Heart left ventricle (tissue), 16 donors: ENCODE data around the gene AK4. TPM values are rescaled to one million over a fixed set of nuclear protein-coding genes. Genes with fewer than 3 reads are reported as not detected.
A peak's percentile ranks its signal among the peaks of the same experiment; 100 is the strongest.
"Not testable (repeated sequence)": the region's sequence is repeated elsewhere in the genome, so short reads cannot be mapped to it uniquely, and the experiment has no call there.

Experiments
- ATAC-seq, 4 donors: fragments of 200-7000 bp; cut with Tn5 transposase; one replicate each; pipeline ENCODE4 v1.9.1; 2020 to 2022; ENCODE audit warnings: moderate library complexity in 4 of 4, mild to moderate bottlenecking in 3 of 4, moderate number of reproducible peaks in 1 of 4
- DNase-seq, 5 donors: peaks; one replicate each; pipeline ENCODE4 v3.0.0-alpha.2; 2020
- H3K27ac ChIP-seq, 12 donors: fragments of 200-600 bp; sonication (generic) in 4 of 12; one replicate each; pipeline versions ENCODE4 v1.5.0 to v1.8.0; 2016 to 2022; ENCODE audit warnings: mild to moderate bottlenecking in 2 of 12
- H3K27me3 ChIP-seq, 9 donors: fragments of 200-600 bp; sonication (generic) in 2 of 9; one replicate each; pipeline versions ENCODE4 v1.5.1 to v1.8.0; 2016 to 2022; ENCODE audit warnings: mild to moderate bottlenecking in 3 of 9
- H3K36me3 ChIP-seq, 9 donors: fragments of 200-600 bp; sonication (generic) in 2 of 9; one replicate each; pipeline versions ENCODE4 v1.5.0 to v1.8.0; 2018 to 2022; ENCODE audit warnings: mild to moderate bottlenecking in 2 of 9
- H3K4me1 ChIP-seq, 12 donors: fragments of 200-600 bp; sonication (generic) in 4 of 12; one replicate each; pipeline versions ENCODE4 v1.5.0 to v1.8.0; 2016 to 2022; ENCODE audit warnings: mild to moderate bottlenecking in 3 of 12
- H3K4me3 ChIP-seq, 12 donors: fragments of 200-600 bp; sonication (generic) in 4 of 12; one replicate each; pipeline versions ENCODE4 v1.5.0 to v1.8.0; 2017 to 2022; ENCODE audit warnings: mild to moderate bottlenecking in 9 of 12, moderate library complexity in 4 of 12
- H3K9me3 ChIP-seq, 12 donors: fragments of 200-600 bp; sonication (generic) in 4 of 12; one replicate each; pipeline versions ENCODE4 v1.5.0 to v1.8.0; 2016 to 2022; ENCODE audit warnings: mild to moderate bottlenecking in 1 of 12
- POLR2A ChIP-seq, 2 donors: fragments of 450-650 bp; IDR thresholded peaks; one replicate each; pipeline ENCODE4 v1.6.1; 2017; ENCODE audit warnings: antibody characterized with exemption in 2 of 2, mild to moderate bottlenecking in 2 of 2, moderate library complexity in 2 of 2
- WGBS, 4 donors: extraction: QIAGEN DNeasy Blood & Tissue Kit in 2 of 4; methylation state at CpG; one replicate each; pipeline versions ENCODE4 v1.1.5 to v1.1.7; 2013 to 2018; 5-methylcytosine and 5-hydroxymethylcytosine counted together
- intact Hi-C, 10 donors: fragments of 100-400 bp; cut with DNase I; formaldehyde crosslinking; loops; one replicate each; pipeline versions ENCODE4 v1.11.1 to v1.14.2; 2022
- polyA plus RNA-seq, 2 donors: library from polyadenylated mRNA; stranded (reverse); fragments of 200-250 nt; gene quantifications; one replicate each; pipeline ENCODE4 v1.2.3, GENCODE V29; 2013
- total RNA-seq, 9 donors: library from RNA; depleted of rRNA in 2 of 9; stranded (reverse); fragments of >200 nt in 2 of 9; fragmentation: NEBNext Ultra II Directional in 3 of 9; extraction: Animal tissue kit (Norgen Biotek cat#: 25700) in 3 of 9; gene quantifications; one replicate each; pipeline versions ENCODE4 v1.1.0 to v1.2.4, GENCODE V29; 2016 to 2023
- TF ChIP-seq, protein P1 (sequence below), 12 donors: fragments of 200-600 bp; sonication (generic) in 4 of 12; IDR thresholded peaks; one replicate each; pipeline versions ENCODE4 v1.5.0 to v1.8.0; 2018 to 2022; ENCODE audit warnings: antibody characterized with exemption in 12 of 12, mild to moderate bottlenecking in 5 of 12
- donor health status: ischemic (EF 13 %, LVEDD 7.1; RV severe dilation, severe dysfunction).
- donor health status: healthy with polysubstance abuse.
- donor health status: DM: no; HTN: yes; CAD: no.
- donor health status: DM: no; HTN: no; CAD: no.
- donor health status: ischemic (EF 25% LVEDD 6.9; RV normal size, moderate dysfunction).
- donor health status: ischemic (EF 25% LVEDD 5.7; RV mildly dilated, moderate dysfunction).
- donor health status: healthy.
- donor health status: DM: yes; HTN: yes; CAD: no.
- donor health status: ischemic (EF 35%, LVEDD 5.7; RV mildly dilated, moderate dysfunction).
- donor health status: nonischemic (EF 11% LVEDD 7.7; RV severe dilation, severe dysfunction).
- donor health status: DM: yes; HTN: yes; CAD: no.
- donor health status: PGD.
- donor health status: ischemic (EF 29% LVEDD 5.4; RV normal size, mild dysfunction).
- donor health status: nonischemic (EF 23%, LVEDD 6.1; RV moderate dilation, normal function).

AK4 gene
- total and polyA plus RNA-seq, 11 donors = 16.0 to 181 (median 122) TPM

DNA sequence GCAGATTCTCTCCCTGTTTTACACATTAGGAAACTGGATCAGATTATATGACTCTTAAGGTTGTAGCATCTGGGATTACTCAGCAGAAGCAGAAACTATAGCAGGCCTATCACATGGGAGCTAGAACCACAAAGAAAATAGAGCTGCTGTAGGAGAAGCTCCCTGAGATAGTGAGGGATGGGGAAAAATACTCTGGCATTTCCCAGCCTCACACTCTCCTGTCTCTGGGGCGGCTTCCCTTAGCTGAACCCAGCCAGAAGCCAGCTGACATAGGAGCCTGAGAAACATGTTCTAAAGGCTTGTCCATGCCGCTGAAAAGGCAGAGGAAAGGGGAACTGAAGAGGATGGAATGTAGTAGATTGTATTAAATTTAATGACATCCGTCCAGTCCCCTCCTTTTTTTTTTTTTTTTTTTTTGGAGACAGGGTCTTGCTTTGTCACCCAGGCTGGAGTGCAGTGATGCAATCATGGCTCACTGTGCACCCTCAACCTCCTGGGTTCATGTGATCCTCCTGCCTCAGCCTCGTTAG is 84.5 kb downstream of the AK4 start:
- no peak overlapping the region for H3K4me3 ChIP-seq
- ATAC-seq (peak in 3 of 4 donors; percentile 28 to 45 (median 31)), DNase-seq (no peak)
- peaks cover 0 to 12% (median 0%) of the 10 kb centered on the region in 12 donors for H3K4me1 ChIP-seq
- H3K27me3 ChIP-seq = no peaks in the 10 kb centered on the region
- H3K27ac ChIP-seq = no peak overlapping the region
- H3K9me3 ChIP-seq = peaks cover 0 to 12% (median 1%) of the 10 kb centered on the region in 12 donors
- intact Hi-C loops = loop anchor here in 1 of 10 donors (5.0 to 10.0 kb wide), 2 partner anchors 192 to 455 kb away; partner anchors contain the start of genes LEPR and LEPROT
- no peak for TF ChIP-seq POLR2A (IDR thresholded peaks at IDR 0.05)
- H3K36me3 ChIP-seq = peaks cover 0 to 15% (median 5%) of the 10 kb centered on the region in 9 donors
- 59 to 77% (median 73%) methylated on average over 4 of the region's 4 CpGs for WGBS, 4 donors

DNA sequence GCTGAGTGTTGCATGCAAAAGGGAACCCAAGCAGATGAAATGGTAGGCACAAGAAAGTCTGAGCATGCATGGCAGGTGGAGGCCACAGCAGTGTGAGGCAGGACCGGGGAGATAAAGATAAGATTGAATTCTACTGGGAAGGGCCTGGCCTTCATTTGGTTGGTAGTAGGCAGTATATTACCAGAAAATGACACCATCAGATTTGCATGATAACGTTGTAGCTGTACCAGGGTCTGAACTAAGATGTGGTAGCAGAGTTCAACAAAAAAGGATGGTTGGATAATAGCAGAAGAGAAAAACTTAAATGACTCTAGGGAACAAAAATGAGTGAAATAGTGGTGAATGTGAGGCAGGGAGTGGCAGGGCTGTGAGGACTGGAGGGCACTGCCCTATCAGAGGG is 85.8 kb downstream of the AK4 start:
- H3K4me3 ChIP-seq = no peak overlapping the region
- H3K36me3 ChIP-seq = peaks cover 0 to 12% (median 4%) of the 10 kb centered on the region in 9 donors
- peaks cover 0 to 12% (median 0%) of the 10 kb centered on the region in 12 donors for H3K4me1 ChIP-seq
- intact Hi-C loops = loop anchor here in 1 of 10 donors (5.0 to 10.0 kb wide), 2 partner anchors 191 to 454 kb away; partner anchors contain the start of genes LEPR and LEPROT
- peaks cover 0 to 12% (median 1%) of the 10 kb centered on the region in 12 donors for H3K9me3 ChIP-seq
- ATAC-seq (no peak), DNase-seq (no peak)
- H3K27me3 ChIP-seq = no peaks in the 10 kb centered on the region
- TF ChIP-seq, protein P1, sequence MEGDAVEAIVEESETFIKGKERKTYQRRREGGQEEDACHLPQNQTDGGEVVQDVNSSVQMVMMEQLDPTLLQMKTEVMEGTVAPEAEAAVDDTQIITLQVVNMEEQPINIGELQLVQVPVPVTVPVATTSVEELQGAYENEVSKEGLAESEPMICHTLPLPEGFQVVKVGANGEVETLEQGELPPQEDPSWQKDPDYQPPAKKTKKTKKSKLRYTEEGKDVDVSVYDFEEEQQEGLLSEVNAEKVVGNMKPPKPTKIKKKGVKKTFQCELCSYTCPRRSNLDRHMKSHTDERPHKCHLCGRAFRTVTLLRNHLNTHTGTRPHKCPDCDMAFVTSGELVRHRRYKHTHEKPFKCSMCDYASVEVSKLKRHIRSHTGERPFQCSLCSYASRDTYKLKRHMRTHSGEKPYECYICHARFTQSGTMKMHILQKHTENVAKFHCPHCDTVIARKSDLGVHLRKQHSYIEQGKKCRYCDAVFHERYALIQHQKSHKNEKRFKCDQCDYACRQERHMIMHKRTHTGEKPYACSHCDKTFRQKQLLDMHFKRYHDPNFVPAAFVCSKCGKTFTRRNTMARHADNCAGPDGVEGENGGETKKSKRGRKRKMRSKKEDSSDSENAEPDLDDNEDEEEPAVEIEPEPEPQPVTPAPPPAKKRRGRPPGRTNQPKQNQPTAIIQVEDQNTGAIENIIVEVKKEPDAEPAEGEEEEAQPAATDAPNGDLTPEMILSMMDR (IDR thresholded peaks at IDR 0.05) = no peak
- no peak for TF ChIP-seq POLR2A (IDR thresholded peaks at IDR 0.05)
- H3K27ac ChIP-seq = no peak overlapping the region
- WGBS, 4 donors = 58 to 83% (median 74%) methylated on average over 2 of the region's 2 CpGs

DNA sequence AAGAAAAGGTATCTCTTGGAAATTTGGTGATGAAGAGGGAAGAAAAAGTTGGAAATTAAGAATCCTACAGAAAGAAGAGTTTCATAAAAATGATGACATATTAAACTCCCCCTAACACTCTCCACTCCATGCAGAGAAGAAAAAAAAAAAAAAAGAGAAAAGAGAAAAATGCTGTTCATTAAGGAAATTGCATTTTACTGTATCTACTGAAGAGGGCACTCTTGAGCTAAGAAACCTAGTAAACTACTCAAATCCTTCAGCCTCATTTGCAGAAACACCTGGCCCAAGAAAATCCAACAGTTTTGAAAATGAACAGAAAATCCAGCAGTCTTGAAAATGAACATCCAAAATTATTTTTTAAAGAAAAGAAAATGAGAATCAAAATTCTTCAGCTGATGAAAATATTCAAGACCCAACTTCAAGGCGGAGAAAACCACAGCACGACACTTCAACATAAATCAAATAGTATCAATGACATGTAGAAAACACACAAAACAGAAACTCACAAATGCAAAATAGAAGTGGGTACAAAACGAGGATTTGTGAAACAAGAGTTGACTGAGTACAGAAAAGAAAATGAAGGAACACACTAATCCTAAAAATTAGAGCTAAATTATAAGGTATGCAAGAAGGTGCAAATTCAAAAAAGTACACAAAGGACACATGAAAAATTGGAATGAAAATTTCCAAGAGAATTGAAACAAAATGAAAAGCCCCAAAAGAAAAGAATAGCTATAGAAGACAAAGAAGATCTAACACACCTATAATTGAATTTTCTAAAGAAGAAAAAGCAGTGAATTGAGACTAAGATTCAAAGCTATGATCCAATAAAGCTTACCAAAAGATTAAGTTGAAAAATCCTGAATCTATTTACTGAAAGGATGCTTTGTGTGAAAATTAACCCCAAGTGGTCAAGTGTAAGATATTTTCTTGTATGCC is 88.1 kb downstream of the AK4 start:
- TF ChIP-seq POLR2A (IDR thresholded peaks at IDR 0.05) = no peak
- TF ChIP-seq, protein P1 (IDR thresholded peaks at IDR 0.05) = peak; percentile 42 to 70 (median 57)
- H3K4me1 ChIP-seq = peaks cover 0 to 12% (median 0%) of the 10 kb centered on the region in 12 donors
- 63 to 83% (median 75%) methylated on average over 3 of the region's 3 CpGs for WGBS, 4 donors
- intact Hi-C loops = loop anchor here (1.0 to 10.0 kb wide), 5 partner anchors 189 to 451 kb away; partner anchors contain the start of genes LEPR (in 1 of the 10) and LEPROT (in 1 of the 10)
- H3K4me3 ChIP-seq = no peak overlapping the region
- peaks cover 0 to 12% (median 1%) of the 10 kb centered on the region in 12 donors for H3K9me3 ChIP-seq
- ATAC-seq (no peak), DNase-seq (no peak)
- H3K27ac ChIP-seq = no peak overlapping the region
- no peaks in the 10 kb centered on the region for H3K27me3 ChIP-seq
- no peaks in the 10 kb centered on the region for H3K36me3 ChIP-seq

DNA sequence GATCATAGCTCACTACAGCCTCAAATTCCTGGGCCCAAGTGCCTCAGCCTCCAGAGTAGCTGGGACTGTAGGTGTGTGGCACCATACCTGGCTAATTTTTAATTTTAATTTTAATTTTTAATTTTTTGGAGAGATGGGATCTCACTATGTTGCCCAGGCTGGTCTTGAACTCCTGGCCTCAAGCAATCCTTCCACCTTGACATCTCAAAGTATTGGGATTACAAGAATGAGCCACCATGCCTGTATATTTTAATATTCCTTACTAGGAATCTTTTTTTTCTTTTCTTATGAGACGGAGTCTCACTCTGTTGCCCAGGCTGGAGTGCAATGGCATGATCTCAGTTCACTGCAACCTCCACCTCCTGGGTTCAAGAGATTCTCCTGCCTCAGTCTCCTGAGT is 89.1 kb downstream of the AK4 start:
- H3K36me3 ChIP-seq, H3K27ac ChIP-seq, H3K27me3 ChIP-seq, DNase-seq, ATAC-seq, H3K4me3 ChIP-seq, H3K4me1 ChIP-seq: not testable (repeated sequence)
- WGBS, 4 donors = 91 to 100% (median 95%) methylated on average over 1 of the region's 1 CpG
- intact Hi-C loops = loop anchor here in 7 of 10 donors (2.0 to 10.0 kb wide), 4 partner anchors 188 to 450 kb away; partner anchors contain the start of genes LEPR (in 1 of the 7) and LEPROT (in 1 of the 7)
- H3K9me3 ChIP-seq = peaks cover 0 to 12% (median 1%) of the 10 kb centered on the region in 12 donors
